ENCODE results near the gene PARP3.

The PARP3 gene

GRCh38 chr3:51937611-51938450, 4.3 kb upstream of the PARP3 start:
- H3K27ac ChIP-seq (ENCODE audit: poor library complexity, severe bottlenecking) = no peak overlapping the region
- no peak for TF ChIP-seq CTCF (IDR thresholded peaks at IDR 0.05; ENCODE audit: poor library complexity, severe bottlenecking)
- H3K4me1 ChIP-seq (ENCODE audit: insufficient read depth, poor library complexity, severe bottlenecking) = peaks cover 6% of the 10 kb centered on the region
- no peaks in the 10 kb centered on the region for H3K9me3 ChIP-seq (ENCODE audit: severe bottlenecking)
- no peak for DNase-seq (ENCODE audit: low spot score)
- H3K36me3 ChIP-seq (ENCODE audit: low read depth) = peaks cover 43% of the 10 kb centered on the region
- no peak overlapping the region for H3K4me3 ChIP-seq (ENCODE audit: severe bottlenecking)
- ATAC-seq (ENCODE audit: low read depth) = no peak
- no peaks in the 10 kb centered on the region for H3K27me3 ChIP-seq (ENCODE audit: insufficient read depth, poor library complexity, severe bottlenecking)

DNA sequence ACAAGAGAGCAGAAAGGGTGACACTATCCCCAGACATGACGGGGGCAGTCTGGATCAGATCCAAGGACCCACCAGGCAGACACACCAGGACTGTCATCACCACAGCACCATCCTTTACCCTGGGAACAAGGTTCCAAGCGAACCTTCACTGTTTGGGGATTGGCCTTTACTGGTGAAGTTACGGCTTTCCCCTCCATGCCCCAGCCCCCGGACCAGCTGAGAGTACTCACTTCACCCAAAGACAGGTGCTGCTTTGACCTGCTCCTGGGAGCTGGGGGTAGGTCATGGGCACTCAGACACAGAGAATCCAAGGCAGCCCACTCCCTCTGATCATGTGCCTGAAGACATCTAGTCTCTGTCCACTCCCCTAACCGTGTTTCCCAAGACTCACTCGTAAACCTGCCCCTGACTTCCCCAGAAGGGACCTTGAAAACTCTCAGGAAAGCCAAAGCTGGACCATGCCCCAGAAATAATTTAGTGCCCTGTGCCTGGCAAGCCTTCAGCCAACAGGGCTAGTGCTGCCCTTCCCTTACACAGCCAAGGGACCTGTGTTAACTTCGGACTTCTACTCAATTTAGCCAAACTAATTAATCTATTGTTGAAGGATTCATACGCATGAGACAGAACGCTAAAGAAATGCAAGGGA, 3.3 kb upstream of the PARP3 start:
- ATAC-seq (ENCODE audit: low read depth) (no peak), DNase-seq (ENCODE audit: low spot score) (no peak)
- no peak overlapping the region for H3K27ac ChIP-seq (ENCODE audit: poor library complexity, severe bottlenecking)
- H3K4me3 ChIP-seq (ENCODE audit: severe bottlenecking) = no peak overlapping the region
- H3K27me3 ChIP-seq (ENCODE audit: insufficient read depth, poor library complexity, severe bottlenecking) = no peaks in the 10 kb centered on the region
- H3K9me3 ChIP-seq (ENCODE audit: severe bottlenecking) = no peaks in the 10 kb centered on the region
- H3K36me3 ChIP-seq (ENCODE audit: low read depth) = peaks cover 43% of the 10 kb centered on the region
- peaks cover 9% of the 10 kb centered on the region for H3K4me1 ChIP-seq (ENCODE audit: insufficient read depth, poor library complexity, severe bottlenecking)
- TF ChIP-seq CTCF (IDR thresholded peaks at IDR 0.05; ENCODE audit: poor library complexity, severe bottlenecking) = no peak

- DNase-seq (ENCODE audit: low spot score) (no peak), ATAC-seq (ENCODE audit: low read depth) (no peak)
- no peaks in the 10 kb centered on the region for H3K27me3 ChIP-seq (ENCODE audit: insufficient read depth, poor library complexity, severe bottlenecking)
- H3K4me1 ChIP-seq (ENCODE audit: insufficient read depth, poor library complexity, severe bottlenecking) = peaks cover 9% of the 10 kb centered on the region
- H3K36me3 ChIP-seq (ENCODE audit: low read depth) = peaks cover 27% of the 10 kb centered on the region
- H3K9me3 ChIP-seq (ENCODE audit: severe bottlenecking) = no peaks in the 10 kb centered on the region
- TF ChIP-seq CTCF (IDR thresholded peaks at IDR 0.05; ENCODE audit: poor library complexity, severe bottlenecking) = no peak
- H3K27ac ChIP-seq (ENCODE audit: poor library complexity, severe bottlenecking) = peak overlapping the region; percentile 12
- H3K4me3 ChIP-seq (ENCODE audit: severe bottlenecking) = peak overlapping the region; percentile 58
Observed at GRCh38 chr3:51940648-51941462, 1.3 kb upstream of the PARP3 start.

DNA sequence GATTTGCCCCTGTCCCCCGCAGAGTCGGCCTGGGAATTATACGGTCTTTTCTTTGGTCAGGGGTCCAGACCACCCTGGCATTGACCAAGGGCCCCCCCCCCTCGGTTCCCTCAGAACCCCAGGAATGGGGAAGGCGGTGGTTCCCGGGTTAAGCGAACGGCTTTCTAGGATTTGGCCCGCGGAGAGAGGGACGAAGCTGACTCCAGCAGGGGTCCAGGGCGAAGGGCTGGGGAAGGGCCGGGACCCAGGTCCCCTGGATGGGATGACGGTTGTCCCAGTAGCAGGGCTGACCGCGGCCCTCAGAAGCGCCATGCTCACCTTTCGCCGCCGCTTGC, 733 bp upstream of the PARP3 start:
- ATAC-seq (ENCODE audit: low read depth) = no peak; the same call in 2 of the 3 replicates
- no peaks in the 10 kb centered on the region for H3K27me3 ChIP-seq (ENCODE audit: insufficient read depth, poor library complexity, severe bottlenecking)
- peak overlapping the region; percentile 58 for H3K4me3 ChIP-seq (ENCODE audit: severe bottlenecking)
- no peak for TF ChIP-seq CTCF (IDR thresholded peaks at IDR 0.05; ENCODE audit: poor library complexity, severe bottlenecking)
- no peaks in the 10 kb centered on the region for H3K9me3 ChIP-seq (ENCODE audit: severe bottlenecking)
- H3K4me1 ChIP-seq (ENCODE audit: insufficient read depth, poor library complexity, severe bottlenecking) = peaks cover 9% of the 10 kb centered on the region
- no peak for DNase-seq (ENCODE audit: low spot score)
- peaks cover 21% of the 10 kb centered on the region for H3K36me3 ChIP-seq (ENCODE audit: low read depth)
- H3K27ac ChIP-seq (ENCODE audit: poor library complexity, severe bottlenecking) = peak overlapping the region; percentile 12

Data from RWPE2 (cell line).